HG03095 (cell line): ENCODE results near the gene HSDL1.
A peak's percentile ranks its signal among the peaks of the same experiment; 100 is the strongest.

Experiments used
- ATAC-seq: cut with Tn5 transposase; IDR thresholded peaks from one replicate; pipeline ENCODE4 v1.9.1; 2021; ENCODE audit warnings: moderate library complexity; ENCODE audit not compliant: unreplicated experiment

HSDL1 gene

DNA sequence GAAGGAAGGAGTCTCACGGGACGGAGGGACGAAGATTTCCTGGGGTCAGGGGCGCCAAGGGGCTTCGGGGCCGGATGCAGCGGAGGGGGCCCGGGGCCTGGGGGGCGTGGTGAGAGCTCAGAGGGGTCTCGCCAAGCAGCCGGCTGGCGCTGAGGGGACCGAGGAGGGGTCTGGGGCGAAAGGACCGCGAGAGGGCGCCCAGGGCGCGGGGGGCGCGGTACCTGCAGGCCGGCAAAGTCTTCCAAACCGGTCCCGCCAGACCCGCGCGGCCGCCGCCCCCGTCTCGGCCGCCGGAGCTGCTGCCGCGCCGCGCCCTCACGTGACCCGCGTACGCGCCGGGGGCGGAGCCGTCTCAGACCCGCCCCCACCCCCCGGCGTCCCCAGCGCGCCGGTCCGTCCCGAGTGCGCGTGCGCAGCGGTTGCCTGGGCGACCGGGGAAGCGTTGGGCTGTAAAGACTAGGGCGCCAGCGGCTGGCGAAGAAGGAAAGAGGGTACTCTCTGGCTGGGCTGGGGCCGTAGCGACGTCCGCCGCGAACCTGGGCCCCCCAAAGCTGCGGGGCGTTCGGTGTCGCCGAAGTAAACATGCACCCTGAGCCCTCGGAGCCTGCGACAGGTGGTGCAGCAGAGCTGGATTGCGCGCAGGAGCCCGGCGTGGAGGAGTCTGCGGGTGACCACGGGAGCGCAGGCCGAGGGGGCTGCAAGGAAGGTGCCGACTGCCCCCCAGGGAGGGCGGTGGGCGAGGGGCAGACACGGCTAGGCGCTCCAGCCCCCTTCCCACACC is at the start of gene HSDL1, which contains the start of gene DNAAF1:
TSS of gene HSDL1 (minus strand) at position 319 of the 781 bp plus-strand sequence. CDS start 13,856 bp downstream, outside the sequence.
TSS of gene DNAAF1 (plus strand) at position 450 of the 781 bp plus-strand sequence. CDS start at position 583, 133 bp downstream.
- peak; percentile 72 for ATAC-seq

- no peak for ATAC-seq
These were observed 49.0 kb upstream of the HSDL1 start for GRCh38 chr16:84194018-84194417.

GRCh38 chr16:84193480-84193879 is 48.5 kb upstream of the HSDL1 start:
- ATAC-seq = no peak

- no peak for ATAC-seq
These were observed 46.5 kb upstream of the HSDL1 start for GRCh38 chr16:84191466-84191865.

DNA sequence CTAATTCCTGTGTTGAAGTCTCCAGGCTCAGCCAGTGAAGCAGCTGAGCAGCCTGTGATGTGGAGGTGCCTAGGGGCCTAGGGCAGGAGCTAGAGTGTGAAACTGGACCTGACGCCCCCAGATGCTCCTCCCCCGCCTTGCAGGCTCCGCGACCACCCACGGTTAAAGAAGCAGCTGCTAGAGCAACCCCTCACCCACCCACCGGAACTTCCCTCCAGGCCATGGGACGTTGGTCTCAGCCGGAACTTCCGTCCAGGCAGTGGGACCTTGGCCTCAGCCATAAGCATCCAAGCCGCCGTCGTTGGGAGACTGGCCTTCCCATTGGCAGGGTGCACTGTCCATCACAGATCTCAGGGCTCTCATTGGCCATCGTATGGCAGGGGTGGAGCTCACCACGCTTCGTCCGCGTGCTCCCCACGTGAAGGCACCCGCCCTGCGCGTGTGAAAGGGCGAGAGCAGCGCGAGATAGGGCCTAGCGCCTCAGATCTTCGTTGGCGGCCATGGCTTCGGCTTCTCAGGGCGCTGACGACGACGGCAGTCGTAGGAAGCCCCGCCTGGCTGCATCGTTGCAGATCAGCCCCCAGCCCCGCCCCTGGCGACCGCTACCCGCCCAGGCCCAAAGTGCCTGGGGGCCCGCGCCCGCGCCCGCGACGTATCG is 45.9 kb upstream of the HSDL1 start, which contains the start of gene ADAD2:
TSS of gene ADAD2 (plus strand) at position 427 of the 658 bp plus-strand sequence. CDS start at position 501, 74 bp downstream.
- ATAC-seq = no peak

DNA sequence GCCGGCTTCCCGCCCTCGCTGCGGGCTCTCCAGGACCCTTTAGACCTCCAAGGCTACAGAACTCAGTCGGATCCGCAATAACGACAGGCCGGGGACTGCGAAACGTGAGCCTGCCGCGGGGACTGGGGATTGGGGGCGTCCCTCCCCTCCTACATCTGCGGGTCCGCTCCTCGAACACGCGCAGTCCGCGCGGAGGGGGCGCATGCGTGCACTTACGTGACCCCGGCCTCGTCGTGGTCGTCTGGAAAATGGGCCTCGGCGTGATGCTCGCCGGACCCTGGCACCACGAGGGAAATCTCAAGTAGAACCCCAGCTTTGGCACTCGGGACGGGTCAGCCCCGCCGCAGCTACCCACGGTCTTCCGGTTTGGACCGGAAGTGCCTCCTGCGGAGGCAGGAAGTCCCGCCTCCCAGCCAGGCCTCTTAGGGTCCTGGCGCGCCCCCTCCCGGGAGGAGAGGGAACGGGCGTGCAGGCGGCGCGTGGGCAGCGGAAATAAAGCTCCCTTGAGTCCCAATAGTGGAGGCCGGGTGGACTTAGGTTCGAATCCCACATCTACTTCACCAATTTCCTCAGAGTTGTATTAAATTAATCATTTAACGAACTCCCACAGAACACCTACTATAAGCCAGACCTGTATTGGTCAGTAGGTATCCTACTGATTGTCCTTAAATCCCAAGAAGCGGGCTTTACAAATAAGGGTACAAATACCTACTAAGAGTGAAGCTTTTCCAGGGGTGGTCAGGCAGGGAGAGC is 41.9 kb upstream of the HSDL1 start, which contains the start of gene TAF1C:
TSS of gene TAF1C (minus strand) at position 373 of the 753 bp plus-strand sequence. CDS start 2,069 bp downstream, outside the sequence.
- ATAC-seq = peak; percentile 91

- ATAC-seq = no peak
These were observed 39.8 kb upstream of the HSDL1 start for GRCh38 chr16:84184775-84185174.

DNA sequence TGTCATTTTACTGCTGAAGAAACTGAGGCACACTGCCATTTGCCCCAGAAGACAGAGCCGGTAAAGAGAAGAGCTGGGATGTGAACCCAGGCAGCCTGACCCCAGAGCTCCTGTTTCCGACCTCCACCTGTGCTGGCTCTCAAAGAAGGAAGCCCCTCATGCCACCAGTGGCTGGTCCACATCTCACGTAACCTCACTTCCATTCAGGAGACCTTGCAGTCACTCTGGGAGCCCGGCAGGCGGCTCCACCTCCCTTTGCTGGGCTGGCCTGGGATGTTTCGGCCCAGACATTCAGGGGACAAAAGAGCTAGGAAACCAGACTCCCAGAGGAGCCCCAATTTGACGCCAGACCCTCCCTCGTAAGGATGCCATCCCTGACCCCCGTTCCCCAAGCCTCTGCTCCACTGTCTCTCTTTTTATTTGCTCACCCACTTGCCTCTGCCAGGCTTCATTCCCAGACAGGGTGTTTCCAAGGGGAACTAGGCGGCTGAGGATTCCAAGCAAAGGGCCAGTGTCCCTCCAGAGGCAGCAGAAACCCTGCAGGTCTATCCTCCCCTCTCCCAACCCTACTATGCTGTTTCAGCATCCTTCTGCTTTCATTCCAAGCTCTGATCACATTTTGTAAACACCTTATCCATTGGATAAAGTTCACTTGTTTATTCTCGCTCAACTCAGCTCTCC is 39.1 kb upstream of the HSDL1 start:
- ATAC-seq = no peak

DNA sequence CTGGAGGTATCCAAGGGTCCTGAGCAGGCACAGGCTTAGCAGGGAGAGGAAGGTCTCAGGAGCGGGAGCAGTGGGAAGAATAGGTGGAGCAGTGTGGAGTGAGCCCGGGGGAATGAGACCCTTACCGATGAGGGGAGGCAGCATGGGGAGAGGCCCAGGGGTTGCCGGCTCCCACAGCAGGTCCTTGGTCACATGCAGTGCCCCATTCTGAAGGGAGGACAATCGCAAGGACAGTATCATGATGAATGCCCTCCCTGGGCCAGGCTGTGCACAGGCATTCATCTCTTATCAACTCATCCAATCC is 38.5 kb upstream of the HSDL1 start:
- ATAC-seq = no peak

DNA sequence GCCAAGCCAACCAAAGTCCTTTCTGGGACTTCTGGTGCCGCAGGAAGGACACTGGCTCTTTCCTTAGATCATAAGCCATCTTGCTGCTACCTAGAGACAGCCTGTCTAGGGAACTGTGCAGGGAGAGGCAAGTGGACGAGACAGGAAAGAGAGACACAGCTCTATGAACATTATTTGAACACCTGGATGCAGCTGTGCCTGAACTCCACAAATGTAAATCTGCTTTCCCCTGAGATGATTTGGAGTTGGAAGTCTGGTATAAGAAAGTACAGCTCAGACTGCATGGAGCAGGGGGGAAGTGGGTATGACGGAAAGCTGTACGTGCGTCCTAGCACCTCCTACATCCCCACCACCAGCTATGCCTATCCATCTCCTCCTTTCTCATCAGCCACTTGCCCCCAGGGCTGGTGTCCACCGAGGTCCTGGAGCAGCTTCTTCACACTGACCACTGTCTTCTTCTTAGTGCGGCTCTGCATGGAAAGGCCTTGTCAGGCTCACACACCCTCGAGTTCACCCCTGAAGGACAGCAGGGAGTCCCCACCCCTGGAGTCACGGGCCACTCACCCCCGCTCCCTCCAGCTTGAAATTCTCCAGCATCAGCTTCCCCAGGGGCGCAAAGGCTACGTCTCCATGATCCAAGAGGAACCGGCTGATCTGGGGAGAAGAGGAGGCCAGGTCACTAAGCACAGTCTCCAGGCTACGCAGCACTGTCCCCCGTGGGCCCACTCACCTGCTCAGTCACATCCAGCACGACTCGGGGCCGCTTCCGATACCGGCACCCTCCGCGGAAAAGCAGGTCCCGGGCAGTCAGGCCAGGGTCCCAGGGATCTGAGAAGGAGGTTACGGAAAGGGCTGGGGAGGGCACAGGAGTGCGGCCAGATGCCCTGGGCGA is 37.9 kb upstream of the HSDL1 start:
- no peak for ATAC-seq

DNA sequence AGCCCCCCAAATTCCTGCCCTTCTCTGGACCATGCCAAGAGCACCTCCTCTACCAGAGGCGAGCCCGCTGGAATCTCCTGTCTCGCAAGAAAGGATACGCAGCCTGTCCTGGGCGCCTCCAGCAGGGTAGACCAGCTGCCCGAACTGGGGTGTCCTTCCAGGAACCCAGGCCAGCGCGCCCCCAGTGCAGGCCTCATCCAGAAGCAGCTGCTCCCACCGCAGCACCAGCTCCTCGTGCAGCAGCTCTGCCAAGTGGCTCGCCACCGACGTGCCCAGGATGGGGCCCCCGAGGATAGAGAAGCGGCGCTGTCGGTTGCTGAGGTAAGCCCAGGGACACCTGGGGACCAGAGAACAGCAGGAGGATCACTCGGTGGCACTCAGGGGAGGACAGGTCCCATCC is 37.1 kb upstream of the HSDL1 start:
- no peak for ATAC-seq

DNA sequence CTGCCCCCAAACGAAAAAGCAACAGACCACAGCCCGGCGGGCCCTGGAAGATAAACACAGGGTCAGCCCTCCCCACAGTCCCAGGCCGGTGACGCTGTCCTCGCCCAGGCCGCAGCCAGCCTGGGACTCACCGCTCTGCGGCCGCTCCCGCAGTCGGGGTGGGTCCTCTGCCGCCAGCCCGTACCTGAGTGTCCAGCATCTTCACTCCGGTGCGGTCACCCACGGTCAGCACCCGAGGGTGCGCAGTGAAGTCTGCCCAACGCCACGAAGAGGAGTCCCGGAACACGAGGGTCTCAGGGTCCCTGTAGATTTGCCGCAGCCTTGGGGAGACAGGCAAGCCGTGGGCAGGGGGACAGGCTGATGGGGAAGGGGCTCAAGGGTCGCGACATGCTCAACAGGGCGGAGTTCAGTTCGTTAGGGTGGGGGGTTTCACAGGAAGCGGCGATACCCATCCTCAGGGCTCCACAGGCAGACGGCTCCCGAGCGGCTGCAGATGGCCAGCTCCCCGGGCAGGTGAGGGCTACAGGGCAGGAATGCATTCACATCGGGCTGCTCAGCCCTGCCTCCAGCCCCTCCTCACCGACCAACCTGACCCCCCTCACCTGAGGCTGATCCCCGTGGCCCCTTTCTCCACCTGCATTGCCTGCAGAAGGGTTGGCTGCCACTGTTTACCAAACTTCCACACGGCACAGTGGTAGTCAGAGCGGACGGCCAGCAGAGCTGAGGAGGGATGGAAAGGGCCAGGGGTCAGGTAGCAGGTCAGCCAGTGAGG is 36.4 kb upstream of the HSDL1 start:
- ATAC-seq = no peak

DNA sequence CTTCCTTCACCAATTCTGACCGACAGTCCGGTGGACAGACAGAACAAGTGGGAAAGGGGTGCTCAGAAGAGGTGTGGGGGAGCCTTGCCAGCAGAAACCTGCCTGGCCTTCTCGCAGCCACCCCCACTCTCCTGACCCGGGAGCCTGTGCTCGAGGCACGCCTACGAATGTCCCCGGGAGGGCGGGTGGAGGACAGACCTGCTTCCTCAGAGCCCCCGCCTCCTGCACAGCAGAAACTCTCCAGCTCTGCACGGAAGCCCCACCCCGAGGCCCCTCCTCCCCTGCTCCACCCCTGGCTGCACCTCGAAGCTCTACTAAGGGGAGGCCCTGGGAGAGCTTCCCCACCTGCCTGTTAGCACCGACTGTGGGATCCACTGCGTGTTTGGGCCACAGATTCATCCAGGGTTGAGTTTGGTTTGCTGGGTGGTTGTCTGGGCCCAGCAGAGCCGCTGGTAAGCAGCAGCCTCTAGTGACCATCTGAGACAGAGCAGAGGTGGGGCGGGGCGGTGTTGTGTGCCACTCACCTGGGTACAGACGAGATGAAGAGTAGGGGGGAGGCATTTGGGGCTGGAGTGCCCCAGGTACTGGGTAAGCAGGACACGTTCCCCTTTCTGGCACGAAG is 35.7 kb upstream of the HSDL1 start:
- no peak for ATAC-seq

DNA sequence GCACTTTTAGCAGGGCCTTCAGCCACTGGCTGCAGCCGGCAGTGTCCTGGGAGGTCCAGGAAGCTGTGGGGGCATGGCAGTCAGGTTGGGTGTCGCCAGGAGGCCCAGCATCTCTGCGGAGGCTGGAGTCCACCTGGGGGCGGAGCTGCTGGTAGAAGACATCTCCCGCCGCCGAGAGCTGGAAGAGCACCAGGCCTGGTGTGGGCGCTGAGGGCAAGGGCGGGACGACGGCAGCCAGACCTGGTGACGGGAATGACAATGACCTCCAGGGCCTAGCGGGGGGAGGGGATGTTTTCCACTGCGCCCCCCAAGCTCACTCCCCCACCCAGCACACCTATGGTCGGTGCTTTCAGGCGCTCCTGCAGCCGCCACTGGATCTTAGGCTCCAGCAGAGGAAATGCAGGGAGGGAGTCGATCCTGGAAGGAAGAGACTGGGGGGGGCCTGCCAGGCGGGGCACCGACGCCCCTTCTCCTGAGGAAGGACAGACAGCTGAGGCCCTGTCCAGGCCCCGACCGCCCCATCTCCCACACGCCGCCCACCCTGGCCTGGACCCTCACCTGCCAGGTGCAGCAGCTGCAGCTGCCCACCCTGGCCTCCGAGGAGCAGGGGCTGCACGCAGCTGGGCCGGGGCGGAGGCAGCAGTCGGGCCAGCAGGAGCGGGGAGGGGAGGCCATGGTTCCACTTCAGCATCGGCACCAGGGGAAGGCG is 34.8 kb upstream of the HSDL1 start:
- ATAC-seq = no peak

GRCh38 chr16:84178892-84179611 is 34.1 kb upstream of the HSDL1 start:
- ATAC-seq = no peak

DNA sequence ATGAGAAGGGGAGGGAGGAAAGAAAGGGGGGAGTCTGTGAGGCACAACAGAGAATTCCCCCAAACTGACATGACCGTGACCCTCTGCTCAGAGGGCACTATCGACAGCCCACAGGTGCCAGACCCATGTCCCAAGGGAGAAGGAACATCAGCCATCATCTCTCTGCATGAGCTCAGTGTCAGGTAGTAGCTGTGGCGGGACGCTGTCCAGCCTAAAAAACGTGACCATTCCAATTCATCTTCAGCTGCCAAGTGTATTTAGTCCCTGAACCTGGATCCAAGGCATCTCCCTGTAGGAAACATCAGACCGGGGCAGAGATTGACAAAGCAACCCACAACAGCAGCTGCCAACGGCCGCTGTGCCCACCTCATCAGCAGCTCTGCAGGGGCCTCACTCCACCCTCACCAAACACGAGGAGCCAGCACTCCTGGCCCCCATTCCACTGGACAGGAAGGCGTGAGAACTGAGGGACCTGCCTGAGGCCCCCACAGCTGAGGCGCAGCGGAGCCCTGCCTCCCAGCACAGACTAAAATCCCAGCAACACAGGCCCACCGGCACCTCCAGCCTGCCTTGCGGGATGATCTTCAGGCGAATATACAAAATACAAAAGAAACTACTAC is 33.3 kb upstream of the HSDL1 start:
- no peak for ATAC-seq

GRCh38 chr16:84177741-84178073 is 32.7 kb upstream of the HSDL1 start:
- ATAC-seq = no peak
